LNCaP clone FGC (cell line): ENCODE results near the gene TMEM165.

Experiments used
- DNase-seq: peaks from one replicate; pipeline ENCODE4 v3.0.0-alpha.2; 2011; ENCODE audit warnings: low read depth
- H3K4me3 ChIP-seq: 2 replicates; pipeline ENCODE4 v1.5.1; 2011; ENCODE audit warnings: mild to moderate bottlenecking, low read depth, low read length, control low read depth
- TF ChIP-seq, protein P1 (sequence below): IDR thresholded peaks from 2 replicates; pipeline ENCODE4 v1.5.1; 2012; ENCODE audit warnings: mild to moderate bottlenecking; ENCODE audit not compliant: control insufficient read depth, insufficient read depth; ENCODE audit errors: extremely low read depth

Gene TMEM165

GRCh38 chr4:55396308-55397125 lies 760 bp downstream of the TMEM165 start:
- TF ChIP-seq, protein P1, sequence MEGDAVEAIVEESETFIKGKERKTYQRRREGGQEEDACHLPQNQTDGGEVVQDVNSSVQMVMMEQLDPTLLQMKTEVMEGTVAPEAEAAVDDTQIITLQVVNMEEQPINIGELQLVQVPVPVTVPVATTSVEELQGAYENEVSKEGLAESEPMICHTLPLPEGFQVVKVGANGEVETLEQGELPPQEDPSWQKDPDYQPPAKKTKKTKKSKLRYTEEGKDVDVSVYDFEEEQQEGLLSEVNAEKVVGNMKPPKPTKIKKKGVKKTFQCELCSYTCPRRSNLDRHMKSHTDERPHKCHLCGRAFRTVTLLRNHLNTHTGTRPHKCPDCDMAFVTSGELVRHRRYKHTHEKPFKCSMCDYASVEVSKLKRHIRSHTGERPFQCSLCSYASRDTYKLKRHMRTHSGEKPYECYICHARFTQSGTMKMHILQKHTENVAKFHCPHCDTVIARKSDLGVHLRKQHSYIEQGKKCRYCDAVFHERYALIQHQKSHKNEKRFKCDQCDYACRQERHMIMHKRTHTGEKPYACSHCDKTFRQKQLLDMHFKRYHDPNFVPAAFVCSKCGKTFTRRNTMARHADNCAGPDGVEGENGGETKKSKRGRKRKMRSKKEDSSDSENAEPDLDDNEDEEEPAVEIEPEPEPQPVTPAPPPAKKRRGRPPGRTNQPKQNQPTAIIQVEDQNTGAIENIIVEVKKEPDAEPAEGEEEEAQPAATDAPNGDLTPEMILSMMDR = no peak
- peak overlapping the region; percentile 61 for H3K4me3 ChIP-seq
- no peak for DNase-seq

DNA sequence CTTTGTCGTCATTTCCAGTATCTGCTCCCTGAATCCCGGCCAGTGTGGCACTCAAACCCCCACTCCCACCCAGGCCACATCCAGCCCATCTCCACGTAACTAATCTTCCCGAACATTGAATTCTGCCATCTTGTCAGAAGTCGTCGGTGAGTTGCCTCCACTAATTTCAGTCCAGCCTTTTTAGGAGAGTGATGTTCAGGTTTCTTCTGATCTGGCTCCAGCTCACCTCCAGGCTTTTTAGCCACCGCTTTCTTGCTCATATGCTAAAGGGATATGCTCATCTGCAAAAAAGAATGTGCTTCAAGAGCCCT lies 1.3 kb downstream of the TMEM165 start:
- DNase-seq = no peak
- TF ChIP-seq, protein P1 = no peak

DNA sequence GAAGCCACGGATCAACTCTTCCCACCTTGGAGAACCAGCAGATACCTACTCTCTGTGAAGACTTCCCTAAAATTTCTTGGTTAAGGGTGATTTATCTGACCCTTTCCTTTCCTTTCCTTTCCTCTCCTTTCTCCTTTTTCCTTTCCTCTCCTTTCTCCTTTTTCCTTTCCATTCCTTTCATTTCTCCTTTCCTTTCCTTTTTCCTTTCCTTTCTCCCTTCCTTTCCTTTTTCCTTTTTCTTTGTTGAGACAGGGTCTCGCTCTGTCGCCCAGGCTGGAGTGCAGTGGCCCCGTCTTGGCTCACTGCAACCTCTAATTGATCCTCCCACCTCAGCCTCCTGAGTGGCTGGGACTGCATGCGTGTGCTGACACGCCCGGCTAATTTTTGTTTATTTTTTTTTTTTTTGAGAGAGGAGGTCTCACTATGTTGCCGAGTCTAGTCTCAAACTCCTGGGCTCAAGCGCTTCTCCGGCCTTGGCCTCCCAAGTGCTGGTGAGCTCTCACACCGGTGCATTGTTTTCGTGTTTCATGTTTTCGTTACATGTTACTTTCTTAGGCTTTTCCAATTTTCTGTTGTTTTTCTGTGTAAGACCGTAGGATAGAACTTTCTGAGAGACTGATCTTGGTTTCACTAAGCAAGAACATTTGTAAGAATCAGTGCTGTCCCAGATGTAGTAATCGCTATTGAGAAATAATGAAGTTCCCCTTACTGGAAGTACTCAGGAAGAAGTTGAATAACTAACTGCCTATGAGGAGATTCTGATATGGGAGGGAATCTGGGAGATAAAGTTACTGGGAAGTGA lies 2.0 kb downstream of the TMEM165 start:
- no peak for DNase-seq
- peak overlapping the region; percentile 61 for H3K4me3 ChIP-seq
- TF ChIP-seq, protein P1 = no peak

More for the DNA sequence above, 1.3 kb downstream of the TMEM165 start:
- H3K4me3 ChIP-seq = peak overlapping the region; percentile 61

DNA sequence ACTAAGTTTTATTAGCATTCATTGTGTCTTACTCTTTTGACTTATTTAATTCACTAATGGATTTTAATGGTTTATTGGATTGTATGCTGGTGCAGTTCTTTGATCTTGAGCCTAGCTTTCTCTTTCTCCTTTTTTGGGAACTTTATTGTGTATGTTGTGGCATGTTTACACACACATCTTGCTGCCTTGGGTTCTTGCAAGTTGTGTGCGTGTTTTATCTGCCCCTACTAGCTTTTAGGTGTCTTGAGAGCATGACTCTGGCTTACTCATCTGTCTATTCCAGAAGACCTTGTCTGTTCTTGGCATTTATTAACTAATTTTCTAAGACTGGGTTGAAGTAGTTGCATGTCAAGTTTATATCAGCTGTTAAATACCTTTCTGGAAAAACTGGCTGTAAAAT lies 2.7 kb downstream of the TMEM165 start:
- TF ChIP-seq, protein P1 = no peak
- DNase-seq = no peak

GRCh38 chr4:55398966-55399365 lies 3.2 kb downstream of the TMEM165 start:
- H3K4me3 ChIP-seq = peak overlapping the region; percentile 61
- DNase-seq = no peak
- TF ChIP-seq, protein P1 = no peak

More for the DNA sequence above, 2.7 kb downstream of the TMEM165 start:
- peak overlapping the region; percentile 61 for H3K4me3 ChIP-seq

GRCh38 chr4:55399581-55399980 lies 3.8 kb downstream of the TMEM165 start:
- H3K4me3 ChIP-seq = peak overlapping the region; percentile 61; the same call in 1 of the 2 replicates
- DNase-seq = no peak
- TF ChIP-seq, protein P1 = no peak
